ENCODE measurements around the gene TMEM63A. TPM values are rescaled to one million over a fixed set of nuclear protein-coding genes. Genes with fewer than 3 reads are reported as not detected.

The TMEM63A gene
- polyA plus RNA-seq, 3 donors = 3.0 to 48.0 (median 5.8) TPM

- peaks cover 2% of the 10 kb centered on the region for H3K4me1 Mint-ChIP-seq
- Histone ChIP-seq H3K79me2 (ENCODE audit: insufficient read depth, low read length) (no peaks in the 10 kb centered on the region), H3K4me3 (replicated peaks in 1 of 3; ENCODE audit: low read depth in 2 of 3, low read length in 3 of 3) (no peak overlapping the region), H3K9ac (ENCODE audit: insufficient read depth, low read length, poor library complexity, severe bottlenecking) (no peak overlapping the region), H3K36me3 (replicated peaks in 1 of 2; ENCODE audit: control insufficient read depth in 1 of 2, insufficient read depth in 2 of 2, low read length in 2 of 2) (peaks cover 31 to 65% of the 10 kb centered on the region in 2 donors), H3K4me1 (ENCODE audit: control insufficient read depth in 1 of 2, insufficient read depth in 2 of 2, low read length in 2 of 2) (peaks cover 0 to 9% of the 10 kb centered on the region in 2 donors), H3K27ac (ENCODE audit: low read depth in 1 of 2, low read length in 2 of 2) (no peak overlapping the region), H3K4me2 (replicated peaks; ENCODE audit: extremely low read depth, low read length, poor library complexity, severe bottlenecking) (no peak overlapping the region), H2AFZ (ENCODE audit: insufficient read depth, low read depth, low read length, poor library complexity, severe bottlenecking) (no peak overlapping the region), H4K20me1 (ENCODE audit: insufficient read depth, low read length) (no peaks in the 10 kb centered on the region), H3K27me3 (ENCODE audit: control insufficient read depth in 2 of 2, insufficient read depth in 2 of 2, low read length in 2 of 2) (no peaks in the 10 kb centered on the region), H3K9me3 (replicated peaks in 1 of 2; ENCODE audit: control insufficient read depth in 1 of 2, insufficient read depth in 1 of 2, low read length in 2 of 2) (no peaks in the 10 kb centered on the region)
- no peak overlapping the region for H3K4me3 Mint-ChIP-seq
- H3K36me3 Mint-ChIP-seq = peaks cover 57 to 61% of the 10 kb centered on the region in 2 donors
- intact Hi-C loops (cut with micrococcal nuclease) = loop anchor here (5.0 to 10.0 kb wide), 3 partner anchors 130 to 438 kb away; no protein-coding TSS in a partner anchor
- WGBS (ENCODE audit: insufficient coverage) = 100% methylated on average over 2 of the region's 6 CpGs
- peaks cover 0 to 3% (median 0%) of the 10 kb centered on the region in 7 donors for H3K9me3 Mint-ChIP-seq
- DNase-seq = no peak
- peak overlapping the region in 1 of 7 donors; percentile 0 for H3K27ac Mint-ChIP-seq
- TF ChIP-seq CTCF (IDR thresholded peaks at IDR 0.05) = no peak
- H3K27me3 Mint-ChIP-seq (ENCODE audit: low read depth in 3 of 3) = peaks cover 2% of the 10 kb centered on the region in 3 donors
Measured at GRCh38 chr1:225914947-225915346, 32.8 kb upstream of the TMEM63A start.

GRCh38 chr1:225914391-225914790 lies 32.2 kb upstream of the TMEM63A start:
- H3K79me2 ChIP-seq (ENCODE audit: insufficient read depth, low read length) = no peaks in the 10 kb centered on the region
- DNase-seq = no peak
- no peak overlapping the region for H2AFZ ChIP-seq (ENCODE audit: insufficient read depth, low read depth, low read length, poor library complexity, severe bottlenecking)
- no peak overlapping the region for H3K9ac ChIP-seq (ENCODE audit: insufficient read depth, low read length, poor library complexity, severe bottlenecking)
- TF ChIP-seq CTCF (IDR thresholded peaks at IDR 0.05) = no peak
- no peaks in the 10 kb centered on the region for H3K27me3 ChIP-seq (ENCODE audit: control insufficient read depth in 2 of 2, insufficient read depth in 2 of 2, low read length in 2 of 2)
- Mint-ChIP-seq H3K27ac (no peak overlapping the region), H3K27me3 (ENCODE audit: low read depth in 3 of 3) (peaks cover 2% of the 10 kb centered on the region in 3 donors), H3K4me3 (no peak overlapping the region), H3K4me1 (no peaks in the 10 kb centered on the region), H3K9me3 (peaks cover 0 to 3% (median 0%) of the 10 kb centered on the region in 7 donors), H3K36me3 (peaks cover 54 to 55% of the 10 kb centered on the region in 2 donors)
- no peaks in the 10 kb centered on the region for H3K9me3 ChIP-seq (replicated peaks in 1 of 2; ENCODE audit: control insufficient read depth in 1 of 2, insufficient read depth in 1 of 2, low read length in 2 of 2)
- H3K4me2 ChIP-seq (replicated peaks; ENCODE audit: extremely low read depth, low read length, poor library complexity, severe bottlenecking) = no peak overlapping the region
- H3K4me1 ChIP-seq (ENCODE audit: control insufficient read depth in 1 of 2, insufficient read depth in 2 of 2, low read length in 2 of 2) = peaks cover 0 to 6% of the 10 kb centered on the region in 2 donors
- WGBS (ENCODE audit: insufficient coverage) = 96% methylated on average over 4 of the region's 6 CpGs
- no peak overlapping the region for H3K4me3 ChIP-seq (replicated peaks in 1 of 3; ENCODE audit: low read depth in 2 of 3, low read length in 3 of 3)
- intact Hi-C loops (cut with micrococcal nuclease) = loop anchor here (5.0 to 10.0 kb wide), 3 partner anchors 130 to 437 kb away; no protein-coding TSS in a partner anchor
- peaks cover 28 to 60% of the 10 kb centered on the region in 2 donors for H3K36me3 ChIP-seq (replicated peaks in 1 of 2; ENCODE audit: control insufficient read depth in 1 of 2, insufficient read depth in 2 of 2, low read length in 2 of 2)
- no peak overlapping the region for H3K27ac ChIP-seq (ENCODE audit: low read depth in 1 of 2, low read length in 2 of 2)
- H4K20me1 ChIP-seq (ENCODE audit: insufficient read depth, low read length) = no peaks in the 10 kb centered on the region

Data from CD14-positive monocyte (primary cell).